HCT116 (cell line): ENCODE measurements around the gene DNHD1. TPM values are rescaled to one million over a fixed set of nuclear protein-coding genes. Genes with fewer than 3 reads are reported as not detected.

Experiments
- ATAC-seq: fragments of 200-7000 bp; cut with Tn5 transposase; 2 replicates; pipeline ENCODE4 v1.9.1; 2020; ENCODE audit warnings: mild to moderate bottlenecking, moderate library complexity
- BruUV-seq: library from RNA; stranded (reverse); fragments of 400-500 nt; replicated peaks from 2 replicates; lab custom pipeline; 2021; lab: Mats Ljungman, UMichigan
- CTCF ChIA-PET: fragments of 300-600 bp; sonication (Branson Sonifier 250); formaldehyde crosslinking; loops from one replicate; lab custom pipeline; 2021; ENCODE audit warnings: antibody characterized with exemption; lab: Charles Lee
- POLR2A ChIA-PET: fragments of 300-600, 350-600 bp; sonication (Branson Sonifier 250); formaldehyde crosslinking; loops from one replicate; lab custom pipeline; 2021; ENCODE audit warnings: antibody characterized with exemption; lab: Charles Lee
- RAD21 ChIA-PET, 2 experiments: fragments of 300-600 bp; sonication (Branson Sonifier 250); formaldehyde crosslinking; loops; one replicate each; lab custom pipeline; 2023; ENCODE audit warnings: low total read pairs in 2 of 2; ENCODE audit not compliant: uncharacterized antibody in 2 of 2, unreplicated experiment in 2 of 2, low non-redundant PET in 1 of 2; lab: Charles Lee
- DNase-seq: peaks from one replicate; pipeline ENCODE4 v3.0.0-alpha.2; 2010; ENCODE audit warnings: low read depth, low spot score
- H2AFZ ChIP-seq: fragments of 200-600 bp; shearing (Covaris generic), sonication (generic); 2 replicates; pipeline ENCODE4 v1.6.1; 2017; ENCODE audit warnings: low read depth, mixed run types, mixed read lengths, antibody characterized with exemption, low read length; ENCODE audit not compliant: poor library complexity, severe bottlenecking
- H3K27ac ChIP-seq: 2 replicates; pipeline ENCODE4 v1.5.1; 2012; ENCODE audit warnings: low read depth, low read length
- H3K27me3 ChIP-seq: fragments of 200-600 bp; sonication (generic); 2 replicates; pipeline ENCODE4 v1.6.1; 2016; ENCODE audit warnings: mixed run types, low read length, mixed read lengths; ENCODE audit not compliant: insufficient read depth
- H3K36me3 ChIP-seq, 2 experiments: fragments of 200-500 bp in 1 of 2; fragments of 200-600 bp in 1 of 2; sonication (Bioruptor generic) in 1 of 2; sonication (generic) in 1 of 2; 2 replicates each; pipeline versions ENCODE4 v1.5.1 to v1.6.1; 2014 to 2016; ENCODE audit warnings: low read length in 2 of 2, inconsistent platforms in 1 of 2, mixed read lengths in 1 of 2, mixed run types in 1 of 2; ENCODE audit not compliant: insufficient read depth in 2 of 2, control insufficient read depth in 1 of 2
- H3K4me1 ChIP-seq, 2 experiments: fragments of 200-600 bp in 1 of 2; sonication (generic) in 1 of 2; 2 replicates each; pipeline versions ENCODE4 v1.5.1 to v1.6.1; 2012 to 2017; ENCODE audit warnings: low read length in 2 of 2, inconsistent platforms in 1 of 2, mild to moderate bottlenecking in 1 of 2, mixed read lengths in 1 of 2, mixed run types in 1 of 2, moderate library complexity in 1 of 2; ENCODE audit not compliant: insufficient read depth in 2 of 2, control insufficient read depth in 1 of 2
- H3K4me2 ChIP-seq: fragments of 200-600 bp; sonication (generic); 2 replicates; pipeline ENCODE4 v1.6.1; 2017; ENCODE audit warnings: mixed run types, low read length, mixed read lengths
- H3K4me3 ChIP-seq, 2 experiments: fragments of 200-600 bp in 1 of 2; sonication (generic) in 1 of 2; replicated peaks in 1 of 2; 2 replicates each; pipeline ENCODE4 v1.5.1; 2011 to 2016; ENCODE audit warnings: low read length in 2 of 2, control low read depth in 1 of 2, low read depth in 1 of 2, mild to moderate bottlenecking in 1 of 2, mixed read lengths in 1 of 2, mixed run types in 1 of 2
- H3K79me2 ChIP-seq: fragments of 200-600 bp; sonication (generic); 2 replicates; pipeline ENCODE4 v1.6.1; 2017; ENCODE audit warnings: mild to moderate bottlenecking, mixed run types, low read length, moderate library complexity, mixed read lengths; ENCODE audit not compliant: insufficient read depth
- H3K9ac ChIP-seq: fragments of 200-600 bp; sonication (generic); 2 replicates; pipeline ENCODE4 v1.6.1; 2016; ENCODE audit warnings: low read length, mixed read lengths
- H3K9me2 ChIP-seq: fragments of 200-600 bp; sonication (generic), shearing (Covaris generic); 2 replicates; pipeline ENCODE4 v1.6.1; 2017; ENCODE audit warnings: mixed run types, mild to moderate bottlenecking, moderate library complexity; ENCODE audit not compliant: insufficient read depth
- H3K9me3 ChIP-seq, 2 experiments: fragments of 200-500 bp in 1 of 2; fragments of 200-600 bp in 1 of 2; sonication (Bioruptor generic) in 1 of 2; sonication (generic) in 1 of 2; 2 replicates each; pipeline ENCODE4 v1.6.1; 2014 to 2017; ENCODE audit warnings: low read length in 2 of 2, mixed read lengths in 2 of 2, inconsistent platforms in 1 of 2, low read depth in 1 of 2, mild to moderate bottlenecking in 1 of 2, mixed run types in 1 of 2, moderate library complexity in 1 of 2; ENCODE audit not compliant: control insufficient read depth in 1 of 2, insufficient read depth in 1 of 2
- H4K20me1 ChIP-seq: fragments of 200-600 bp; sonication (generic), shearing (Covaris generic); 2 replicates; pipeline ENCODE4 v1.6.1; 2017; ENCODE audit warnings: mixed run types, mild to moderate bottlenecking, moderate library complexity; ENCODE audit not compliant: insufficient read depth
- CBX3 ChIP-seq: IDR thresholded peaks from 2 replicates; pipeline ENCODE4 v1.6.1; 2012; ENCODE audit warnings: low read depth
- EGR1 ChIP-seq: IDR thresholded peaks from 2 replicates; pipeline ENCODE4 v1.6.1; 2012; ENCODE audit warnings: low read depth
- ELF1 ChIP-seq: IDR thresholded peaks from 2 replicates; pipeline ENCODE4 v1.6.1; 2012; ENCODE audit warnings: low read depth, borderline replicate concordance
- EZH2 ChIP-seq: fragments of 200-600 bp; sonication (generic); IDR thresholded peaks from 2 replicates; pipeline ENCODE4 v1.6.1; 2017; ENCODE audit warnings: antibody characterized with exemption, mixed run types
- EZH2phosphoT487 ChIP-seq: fragments of 200-600 bp; IDR thresholded peaks from 2 replicates; pipeline ENCODE4 v1.6.1; 2018; ENCODE audit warnings: antibody characterized with exemption, borderline replicate concordance
- FOSL1 ChIP-seq: IDR thresholded peaks from 2 replicates; pipeline ENCODE4 v1.6.1; 2012; ENCODE audit warnings: low read depth
- POLR2A ChIP-seq: IDR thresholded peaks from 2 replicates; pipeline ENCODE4 v1.7.0; 2011; ENCODE audit warnings: borderline replicate concordance; ENCODE audit not compliant: insufficient read depth, insufficient read length; ENCODE audit errors: extremely low read depth
- POLR2AphosphoS5 ChIP-seq: IDR thresholded peaks from 2 replicates; pipeline ENCODE4 v1.6.1; 2011; ENCODE audit warnings: mild to moderate bottlenecking, low read depth, low read length, moderate library complexity
- SIN3A ChIP-seq: IDR thresholded peaks from 2 replicates; pipeline ENCODE4 v1.6.1; 2012; ENCODE audit warnings: low read depth
- SRF ChIP-seq: IDR thresholded peaks from 2 replicates; pipeline ENCODE4 v1.6.1; 2012; ENCODE audit warnings: low read depth
- TCF7L2 ChIP-seq: IDR thresholded peaks from 2 replicates; pipeline ENCODE4 v1.7.0; 2011; ENCODE audit warnings: borderline replicate concordance, inconsistent platforms; ENCODE audit not compliant: insufficient read depth, insufficient read length; ENCODE audit errors: extremely low read depth
- YY1 ChIP-seq: IDR thresholded peaks from 2 replicates; pipeline ENCODE4 v1.6.1; 2011; ENCODE audit warnings: low read length, low read depth, moderate library complexity, mild to moderate bottlenecking; ENCODE audit not compliant: insufficient replicate concordance; ENCODE audit errors: extremely low read depth
- ZFX ChIP-seq: fragments of 450-650 bp; IDR thresholded peaks from 2 replicates; pipeline ENCODE4 v1.6.1; 2017
- ZNF274 ChIP-seq: fragments of 200-500 bp; sonication (Bioruptor generic); IDR thresholded peaks from 2 replicates; pipeline ENCODE4 v1.6.1; 2014; ENCODE audit warnings: mild to moderate bottlenecking, low read depth, low read length, inconsistent platforms
- intact Hi-C: fragments of 100-400 bp; cut with micrococcal nuclease; formaldehyde crosslinking; loops from 2 replicates; pipeline ENCODE4 v1.10.0; 2022
- total RNA-seq: library from RNA; stranded (reverse); gene quantifications from one replicate; pipeline ENCODE4 v1.2.1, GENCODE V29; 2021; ENCODE audit not compliant: unreplicated experiment
- TF ChIP-seq, protein P1 (sequence below): IDR thresholded peaks from 2 replicates; pipeline ENCODE4 v1.6.1; 2012
- TF ChIP-seq, protein P2 (sequence below): IDR thresholded peaks from 2 replicates; pipeline ENCODE4 v1.6.1; 2012; ENCODE audit warnings: low read depth

Gene DNHD1
- total RNA-seq, 1 experiment from 2014 or later: 8.0 TPM

DNA sequence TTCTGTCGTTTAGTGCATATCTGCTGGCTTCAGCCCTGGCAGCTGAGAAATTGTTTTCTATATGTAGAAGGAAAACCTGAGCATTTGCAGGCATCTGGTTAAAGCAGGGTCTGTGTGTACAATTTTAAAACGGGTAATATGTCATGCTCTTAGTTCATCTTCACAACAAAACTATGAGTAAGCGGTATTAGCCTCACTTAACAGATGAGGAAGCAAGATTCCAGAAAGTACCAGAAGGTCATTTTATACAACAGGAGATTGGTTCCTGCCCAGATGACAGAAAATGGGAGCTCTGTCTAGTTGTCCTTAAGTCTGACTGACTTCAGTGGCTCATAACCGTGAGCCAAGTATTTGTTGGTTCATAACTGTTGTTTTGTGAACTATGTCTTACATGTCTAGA is 14.6 kb upstream of the DNHD1 start:
- peak overlapping the region; percentile 93 for H3K4me2 ChIP-seq
- H3K27me3 ChIP-seq: no peaks in the 10 kb centered on the region
- no peak for TF ChIP-seq EGR1
- TF ChIP-seq TCF7L2: no peak
- no peak for TF ChIP-seq ZNF274
- TF ChIP-seq EZH2phosphoT487: no peak
- no peak for TF ChIP-seq POLR2A
- TF ChIP-seq ELF1: no peak
- TF ChIP-seq SRF: no peak
- no peak for TF ChIP-seq ZFX
- no peak for TF ChIP-seq POLR2AphosphoS5
- TF ChIP-seq FOSL1: no peak
- no peak for TF ChIP-seq YY1
- TF ChIP-seq CBX3: no peak
- TF ChIP-seq EZH2: no peak
- TF ChIP-seq, protein P1, sequence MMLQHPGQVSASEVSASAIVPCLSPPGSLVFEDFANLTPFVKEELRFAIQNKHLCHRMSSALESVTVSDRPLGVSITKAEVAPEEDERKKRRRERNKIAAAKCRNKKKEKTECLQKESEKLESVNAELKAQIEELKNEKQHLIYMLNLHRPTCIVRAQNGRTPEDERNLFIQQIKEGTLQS: no peak
- no peak for TF ChIP-seq SIN3A
- TF ChIP-seq, protein P2, sequence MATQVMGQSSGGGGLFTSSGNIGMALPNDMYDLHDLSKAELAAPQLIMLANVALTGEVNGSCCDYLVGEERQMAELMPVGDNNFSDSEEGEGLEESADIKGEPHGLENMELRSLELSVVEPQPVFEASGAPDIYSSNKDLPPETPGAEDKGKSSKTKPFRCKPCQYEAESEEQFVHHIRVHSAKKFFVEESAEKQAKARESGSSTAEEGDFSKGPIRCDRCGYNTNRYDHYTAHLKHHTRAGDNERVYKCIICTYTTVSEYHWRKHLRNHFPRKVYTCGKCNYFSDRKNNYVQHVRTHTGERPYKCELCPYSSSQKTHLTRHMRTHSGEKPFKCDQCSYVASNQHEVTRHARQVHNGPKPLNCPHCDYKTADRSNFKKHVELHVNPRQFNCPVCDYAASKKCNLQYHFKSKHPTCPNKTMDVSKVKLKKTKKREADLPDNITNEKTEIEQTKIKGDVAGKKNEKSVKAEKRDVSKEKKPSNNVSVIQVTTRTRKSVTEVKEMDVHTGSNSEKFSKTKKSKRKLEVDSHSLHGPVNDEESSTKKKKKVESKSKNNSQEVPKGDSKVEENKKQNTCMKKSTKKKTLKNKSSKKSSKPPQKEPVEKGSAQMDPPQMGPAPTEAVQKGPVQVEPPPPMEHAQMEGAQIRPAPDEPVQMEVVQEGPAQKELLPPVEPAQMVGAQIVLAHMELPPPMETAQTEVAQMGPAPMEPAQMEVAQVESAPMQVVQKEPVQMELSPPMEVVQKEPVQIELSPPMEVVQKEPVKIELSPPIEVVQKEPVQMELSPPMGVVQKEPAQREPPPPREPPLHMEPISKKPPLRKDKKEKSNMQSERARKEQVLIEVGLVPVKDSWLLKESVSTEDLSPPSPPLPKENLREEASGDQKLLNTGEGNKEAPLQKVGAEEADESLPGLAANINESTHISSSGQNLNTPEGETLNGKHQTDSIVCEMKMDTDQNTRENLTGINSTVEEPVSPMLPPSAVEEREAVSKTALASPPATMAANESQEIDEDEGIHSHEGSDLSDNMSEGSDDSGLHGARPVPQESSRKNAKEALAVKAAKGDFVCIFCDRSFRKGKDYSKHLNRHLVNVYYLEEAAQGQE: no peak
- peaks cover 25 to 64% of the 10 kb centered on the region in 2 experiments for H3K36me3 ChIP-seq
- no peak for ATAC-seq
- peak overlapping the region; percentile 93 for H3K9ac ChIP-seq
- CTCF ChIA-PET: interaction anchor here (1.1 to 1.5 kb wide), 2 partner anchors 44 to 103 kb away, joined by 3 to 11 read pairs; no protein-coding TSS in a partner anchor
- no TSS peak for BruUV-seq
- peak overlapping the region; percentile 57; the same call in 1 of the 2 replicates for H3K27ac ChIP-seq
- peaks cover 13 to 21% of the 10 kb centered on the region in 2 experiments; a peak in 3 of 4 replicates for H3K4me1 ChIP-seq
- H3K79me2 ChIP-seq: peaks cover 52% of the 10 kb centered on the region
- H3K4me3 ChIP-seq: peak overlapping the region; percentile 86 to 96
- no peaks in the 10 kb centered on the region for H3K9me3 ChIP-seq
- no peaks in the 10 kb centered on the region for H3K9me2 ChIP-seq
- DNase-seq: no peak
- POLR2A ChIA-PET: no interaction called here
- H4K20me1 ChIP-seq: no peaks in the 10 kb centered on the region; the same call in 1 of the 2 replicates
- no peak overlapping the region for H2AFZ ChIP-seq
- RAD21 ChIA-PET: no interaction called here
- intact Hi-C loops: no loop called here
